Colonic mucosa (tissue), 2 donors: Measurements from ENCODE around the gene RPN1. TPM values are rescaled to one million over a fixed set of nuclear protein-coding genes. Genes with fewer than 3 reads are reported as not detected.

ENCODE experiments used
- total RNA-seq, 2 donors: library from RNA; stranded (reverse); fragmentation: NEBNext Ultra II Directional in 1 of 2; extraction: Animal tissue kit (Norgen Biotek cat#: 25700) in 1 of 2; gene quantifications; one replicate each; pipeline ENCODE4 v1.2.1, GENCODE V29; 2021
- donor health status: DM: no; HTN: no; CAD: no.
- donor health status: DM: no; HTN: no; CAD: no.

The RPN1 gene
- total RNA-seq, 2 donors from 2014 or later: 188 to 314 TPM

Other genes with a start within 250 kb of the RPN1 start
- gene DNAJB8, start 183.9 kb downstream of the RPN1 start, total RNA-seq: not detected
- 1 to 10 TPM; 5.8 to 8.1 TPM for gene GATA2, start 157.6 kb downstream of the RPN1 start, total RNA-seq
- gene RAB7A, start 75.4 kb upstream of the RPN1 start, total RNA-seq: 100 to 1,000 TPM; 221 to 272 TPM
- gene ACAD9, start 228.8 kb upstream of the RPN1 start, total RNA-seq: 10 to 100 TPM; 32.0 to 55.1 TPM